ENCODE results near the gene GABRG3.

The GABRG3 gene

DNA sequence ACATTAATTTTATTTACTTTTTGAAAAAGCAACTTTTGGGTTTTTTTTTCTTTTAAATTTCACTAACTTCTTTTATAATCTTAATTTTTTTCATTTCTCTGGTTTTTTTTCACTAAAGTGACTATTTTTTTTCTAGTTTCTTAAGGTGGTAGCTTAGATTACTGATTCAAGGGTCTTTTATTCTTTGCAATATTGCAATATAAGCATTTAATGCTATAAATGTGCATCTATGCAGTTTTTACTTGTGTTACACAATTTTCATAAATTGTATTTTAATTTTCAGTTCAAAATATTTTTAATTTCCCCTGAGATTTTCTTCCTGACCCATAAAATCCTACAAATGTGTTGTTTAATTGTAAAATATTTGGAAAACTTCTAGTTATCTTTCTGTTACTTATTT, 535.8 kb downstream of the GABRG3 start:
- DNase-seq (ENCODE audit: low read depth), result no peak

DNA sequence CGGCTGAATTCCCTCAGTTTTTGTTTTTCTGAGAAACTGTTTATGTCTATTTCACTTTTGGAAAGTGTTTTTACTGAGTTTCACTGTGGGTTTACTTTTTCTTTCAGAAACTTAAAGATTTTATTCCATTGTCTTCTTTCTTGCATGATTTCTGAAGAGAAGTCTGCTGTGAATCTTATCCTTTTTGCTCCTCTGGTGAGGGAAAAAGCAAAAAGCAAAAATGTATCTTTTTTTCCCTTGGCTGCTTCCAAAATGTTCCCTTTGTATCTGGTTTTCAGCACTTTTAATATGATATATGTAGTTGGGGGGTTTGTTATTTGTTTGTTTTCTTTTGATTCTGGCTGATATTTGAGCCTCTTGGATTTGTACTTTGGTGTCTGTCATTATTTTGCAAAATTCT, 538.0 kb downstream of the GABRG3 start:
- DNase-seq (ENCODE audit: low read depth), result no peak

DNA sequence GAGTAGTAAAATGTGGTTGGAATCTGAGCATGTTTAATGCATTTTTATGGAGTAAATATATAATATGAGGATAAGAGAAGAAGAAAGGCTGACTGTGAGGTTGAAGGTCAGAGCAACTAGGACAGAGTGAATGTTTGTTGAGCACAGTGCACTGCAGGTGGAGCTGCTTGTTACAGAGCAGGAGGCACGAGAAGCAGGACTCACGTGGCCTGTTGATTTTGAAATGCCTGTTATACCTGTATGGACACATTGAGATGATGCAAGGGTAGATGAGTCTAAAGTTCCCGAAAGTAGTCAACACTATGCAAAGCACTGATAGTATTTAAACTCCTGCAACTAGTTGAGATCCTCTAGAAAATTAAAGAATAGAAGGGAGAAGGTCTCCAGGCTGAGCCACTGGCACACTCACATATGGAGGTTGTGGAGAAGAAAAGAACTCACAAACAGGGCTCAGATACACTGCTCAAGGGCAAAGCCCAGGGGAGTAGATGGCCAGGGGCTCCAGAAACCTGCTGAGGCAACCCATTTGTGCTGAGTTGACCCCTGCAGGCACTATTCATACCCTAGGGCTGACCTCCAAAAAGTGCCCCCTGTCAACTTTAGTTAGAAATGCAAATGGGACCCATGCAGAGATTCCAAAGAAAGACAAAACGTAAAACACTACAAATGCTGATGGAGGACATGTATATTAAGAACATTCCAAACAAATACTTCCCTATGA, 541.5 kb downstream of the GABRG3 start:
- DNase-seq (ENCODE audit: low read depth), result no peak

GRCh38 chr15:27514526-27514925, 543.5 kb downstream of the GABRG3 start:
- no peak for DNase-seq (ENCODE audit: low read depth)

- DNase-seq (ENCODE audit: low read depth), result no peak
These were observed 556.6 kb downstream of the GABRG3 start for GRCh38 chr15:27527490-27528067.

- DNase-seq (ENCODE audit: low read depth), result no peak
These were observed 558.4 kb downstream of the GABRG3 start for GRCh38 chr15:27529399-27529798.

DNA sequence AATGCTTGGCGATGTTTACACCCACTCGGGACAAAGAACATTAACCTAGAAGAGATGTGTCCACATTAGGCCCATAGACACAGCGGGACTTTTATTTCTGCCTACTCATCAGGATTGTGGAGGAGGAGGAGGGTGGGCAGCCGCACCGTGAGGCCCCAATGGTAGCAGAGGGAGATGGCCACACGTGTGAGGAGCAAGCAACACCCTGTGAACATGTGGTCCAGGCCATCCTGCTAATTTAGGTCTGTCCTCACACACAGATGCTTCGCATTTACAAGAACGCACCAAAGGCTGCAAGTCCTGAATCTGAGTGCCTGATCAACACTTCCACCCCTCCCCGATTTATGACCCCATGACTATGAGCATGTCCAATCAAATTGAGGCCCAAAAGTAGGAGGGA, 560.0 kb downstream of the GABRG3 start:
- DNase-seq (ENCODE audit: low read depth), result no peak

GRCh38 chr15:27532358-27532757, 561.4 kb downstream of the GABRG3 start:
- DNase-seq (ENCODE audit: low read depth), result no peak

DNA sequence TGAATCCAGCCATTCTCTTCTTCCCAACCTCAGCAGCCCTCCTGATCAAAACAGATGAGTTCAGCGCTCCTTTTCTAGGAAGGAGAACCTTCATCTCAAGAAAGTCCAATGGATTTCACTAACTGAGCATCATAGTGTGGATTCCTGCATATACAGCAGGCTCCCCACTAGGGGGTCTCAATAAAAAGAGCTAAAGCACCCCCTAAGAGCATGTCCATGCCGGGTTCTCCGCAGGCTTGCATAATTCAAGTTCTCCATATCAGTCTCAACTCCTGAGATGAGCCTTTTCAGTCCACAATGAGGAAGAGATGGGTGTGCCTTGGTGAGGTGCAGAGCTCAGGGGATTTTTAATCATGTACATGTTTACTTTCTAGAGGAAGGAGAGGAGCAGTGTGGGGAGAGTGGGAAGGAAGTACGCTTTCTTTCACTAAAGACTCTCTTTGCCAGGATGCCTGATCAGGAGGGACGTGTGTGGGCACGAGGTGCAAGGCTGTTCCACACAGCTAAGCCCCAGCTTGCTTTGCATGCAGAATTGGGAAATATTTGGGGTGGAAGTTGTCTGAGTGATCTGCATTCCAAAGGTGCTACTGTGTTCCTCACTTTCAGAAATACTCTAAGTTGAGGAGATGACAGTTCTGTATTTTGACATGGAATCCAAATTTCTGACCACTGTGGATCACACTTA, 564.6 kb downstream of the GABRG3 start:
- DNase-seq (ENCODE audit: low read depth), result no peak

DNA sequence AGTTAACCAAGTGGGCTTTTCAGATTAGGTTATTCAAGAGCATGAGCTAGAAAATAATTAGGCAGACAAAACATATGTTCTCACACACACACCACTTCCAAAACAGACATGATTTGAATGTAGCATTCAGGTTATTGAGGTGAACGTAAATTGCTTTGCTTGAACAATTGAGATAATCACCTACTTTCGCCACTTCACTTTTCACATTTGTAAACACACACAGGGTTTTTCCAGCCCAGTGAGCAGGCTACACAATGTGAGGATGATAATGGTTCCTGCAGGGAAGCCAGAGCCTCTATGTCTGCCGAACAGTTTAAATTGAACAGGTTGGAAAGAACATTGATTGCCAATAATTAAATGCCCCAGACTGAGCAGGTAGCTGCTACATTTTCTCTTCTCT, 567.3 kb downstream of the GABRG3 start:
- DNase-seq (ENCODE audit: low read depth), result no peak

DNA sequence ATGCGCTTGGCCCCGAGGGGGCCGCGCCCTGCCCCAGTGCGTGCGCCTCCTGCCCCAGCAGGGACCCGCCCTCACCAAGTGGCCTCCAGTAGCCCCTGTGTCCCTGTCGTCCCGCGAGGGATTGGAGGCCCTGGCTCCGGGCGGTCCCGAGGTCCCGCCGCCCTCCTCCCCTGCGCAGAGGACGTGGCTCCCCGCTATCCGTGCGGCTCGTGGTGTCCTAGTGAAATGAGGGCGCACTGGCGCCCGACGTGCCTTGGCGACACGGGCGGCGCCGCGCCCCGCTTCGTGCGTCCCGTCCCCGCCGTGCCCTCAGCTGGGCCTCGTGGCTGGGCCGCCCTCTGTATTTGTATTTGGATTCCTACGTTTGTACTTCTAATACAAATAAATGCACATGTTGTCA, 570.6 kb downstream of the GABRG3 start:
- no peak for DNase-seq (ENCODE audit: low read depth)

DNA sequence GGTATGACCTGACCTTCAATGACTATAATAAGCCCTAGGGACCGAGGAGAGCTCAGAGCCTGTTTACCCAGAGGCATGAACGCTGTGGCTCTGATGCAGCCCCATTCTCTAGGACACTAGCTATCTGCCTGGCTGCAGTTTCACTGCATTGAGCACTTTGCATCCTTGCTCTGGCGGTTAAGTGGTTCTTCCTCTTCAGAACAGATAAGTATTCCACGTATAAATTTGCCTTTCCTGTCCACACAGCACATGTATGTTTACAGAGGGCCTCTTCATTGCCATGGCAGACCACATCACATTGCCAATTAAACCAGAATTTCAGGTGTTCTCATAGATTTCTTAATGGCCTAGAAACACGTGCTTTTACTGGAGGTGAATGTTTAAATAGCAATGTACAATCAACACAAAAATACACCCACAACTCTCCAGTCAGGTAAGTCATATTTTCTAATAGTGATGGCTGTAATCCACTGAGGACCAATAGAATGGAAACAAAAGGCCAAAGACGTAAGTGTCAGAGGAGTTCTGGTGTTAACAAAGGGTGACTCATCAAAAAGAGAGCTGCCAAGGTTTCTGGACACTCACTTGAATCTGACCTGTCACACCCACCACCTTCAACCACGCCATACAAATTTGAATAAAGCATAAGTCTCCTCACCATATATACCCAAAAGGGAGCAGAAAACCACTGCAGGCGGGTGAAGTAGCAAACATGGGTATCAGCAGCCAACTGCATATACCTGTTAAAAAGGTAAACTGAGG, 574.7 kb downstream of the GABRG3 start:
- DNase-seq (ENCODE audit: low read depth), result no peak

GRCh38 chr15:27549746-27550145, 578.8 kb downstream of the GABRG3 start:
- DNase-seq (ENCODE audit: low read depth), result no peak

DNA sequence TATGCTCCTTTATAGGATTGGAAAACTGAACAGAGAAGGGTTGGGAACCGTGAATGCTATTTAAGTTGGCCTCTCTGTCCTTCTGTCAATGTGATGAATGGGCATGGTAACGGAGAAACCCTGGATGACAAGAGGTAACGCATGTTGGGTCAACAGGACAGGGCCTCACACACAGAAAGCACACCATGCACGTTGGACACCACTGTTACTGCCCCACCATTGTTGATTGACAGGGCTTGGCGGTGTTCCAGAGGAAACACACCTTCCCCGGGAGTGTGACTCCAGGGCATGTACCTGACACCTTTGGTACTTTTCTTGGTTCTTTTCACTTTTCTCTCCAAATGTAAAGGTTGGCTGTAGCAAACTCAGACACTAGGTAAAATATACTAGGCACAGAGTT, 579.7 kb downstream of the GABRG3 start:
- DNase-seq (ENCODE audit: low read depth), result no peak

GRCh38 chr15:27561816-27562215, 590.8 kb downstream of the GABRG3 start:
- no peak for DNase-seq (ENCODE audit: low read depth)

DNA sequence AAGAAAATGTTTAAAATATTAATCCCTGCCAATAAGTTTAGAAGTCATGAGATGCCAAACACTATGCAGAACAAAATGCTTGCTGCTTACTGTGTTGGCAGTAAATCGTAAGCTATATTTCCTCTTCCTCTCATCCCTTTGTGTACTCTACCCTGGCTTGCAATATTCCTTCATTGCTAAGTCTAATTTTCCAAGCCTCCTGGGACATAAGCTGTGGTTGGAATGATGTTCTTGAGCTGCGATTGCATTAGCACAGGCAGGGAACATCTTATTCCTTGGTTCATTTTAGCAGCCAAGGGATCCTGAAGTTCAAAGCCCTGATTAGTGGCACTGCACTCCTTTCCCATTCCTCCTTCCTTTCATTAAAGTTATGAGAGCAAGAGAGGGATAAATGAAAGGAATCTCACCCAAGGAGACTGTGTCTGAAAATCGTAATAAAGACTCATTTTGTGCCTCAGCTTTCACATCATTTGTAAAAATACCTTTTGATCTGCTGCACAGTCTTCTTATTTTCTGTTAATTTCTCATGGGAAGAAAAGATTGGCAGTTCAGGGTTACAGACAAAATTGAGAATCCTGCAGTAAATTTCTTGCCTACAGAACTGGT, 592.9 kb downstream of the GABRG3 start:
- no peak for DNase-seq (ENCODE audit: low read depth)

GRCh38 chr15:27564656-27565055, 593.7 kb downstream of the GABRG3 start:
- DNase-seq (ENCODE audit: low read depth), result no peak

- no peak for DNase-seq (ENCODE audit: low read depth)
These were observed 599.8 kb downstream of the GABRG3 start for GRCh38 chr15:27570746-27571145.

DNA sequence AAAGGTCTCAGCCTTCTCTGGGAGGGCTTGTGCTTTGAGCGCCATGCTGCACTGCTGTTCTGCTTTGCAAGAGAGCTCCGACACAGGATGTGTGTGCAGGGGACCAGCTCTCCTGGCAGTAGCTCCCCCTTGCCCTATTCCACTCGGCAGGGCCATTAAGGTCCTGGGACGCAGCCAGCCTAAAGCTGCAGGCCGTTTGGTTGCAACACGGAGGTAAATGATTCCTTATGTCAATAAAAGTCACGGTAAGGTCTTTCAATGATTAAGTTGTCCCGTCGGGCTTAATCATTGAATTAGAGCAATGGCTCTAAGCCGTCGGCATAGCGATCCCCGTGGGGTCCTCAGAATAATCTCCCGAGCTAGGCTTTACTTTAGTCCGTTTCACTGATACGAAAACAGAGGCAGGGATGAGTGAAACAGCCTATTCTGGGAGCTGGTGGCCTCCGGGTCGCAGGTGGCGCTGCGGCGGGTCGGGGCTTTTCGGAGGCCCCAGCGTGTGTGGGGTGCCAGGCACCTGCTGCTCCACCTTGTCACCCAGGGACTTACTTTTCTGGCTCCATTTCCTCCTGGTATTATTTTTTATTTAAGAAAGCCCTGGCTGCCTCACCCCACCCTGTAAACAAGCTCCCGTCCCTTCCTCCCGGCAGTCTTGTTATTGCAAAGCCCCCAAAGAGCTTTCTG, 603.0 kb downstream of the GABRG3 start:
- no peak for DNase-seq (ENCODE audit: low read depth)

DNA sequence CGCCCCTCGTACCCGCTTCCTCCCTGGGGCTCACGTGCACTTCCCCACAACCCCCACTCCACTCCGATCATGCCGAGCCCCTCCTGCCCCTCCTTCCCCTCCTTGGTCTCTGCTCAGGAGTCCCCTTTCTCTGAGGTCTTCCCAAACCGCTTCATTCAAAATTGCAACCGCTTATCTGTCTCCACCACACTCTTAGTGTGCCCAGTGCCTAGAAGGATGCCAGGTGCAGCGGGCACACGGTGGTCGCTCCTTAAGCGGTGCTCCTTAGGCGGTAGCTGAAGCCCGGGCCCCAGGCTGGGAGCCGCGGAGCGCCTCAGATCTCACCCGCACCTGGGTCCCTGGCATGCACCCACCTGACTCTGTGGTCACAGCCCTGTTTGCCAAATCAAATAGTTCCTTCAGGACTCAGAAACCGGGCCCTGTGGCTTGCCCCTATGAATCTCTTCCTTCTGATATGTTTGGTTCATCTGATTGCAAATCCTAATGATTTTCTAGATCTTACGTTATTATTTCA, 603.6 kb downstream of the GABRG3 start:
- DNase-seq (ENCODE audit: low read depth), result no peak

- no peak for DNase-seq (ENCODE audit: low read depth)
These were observed 604.5 kb downstream of the GABRG3 start for GRCh38 chr15:27575521-27575920.

GRCh38 chr15:27576576-27576975, 605.6 kb downstream of the GABRG3 start:
- no peak for DNase-seq (ENCODE audit: low read depth)
